RWPE1 (cell line): ENCODE measurements around the gene MGAT5.

Experiments
- CTCF ChIA-PET: fragments of 350-600 bp; sonication (Branson Sonifier 250); formaldehyde crosslinking; extraction: SDS; loops from one replicate; lab custom pipeline; 2021; lab: Yijun Ruan, JAX
- POLR2A ChIA-PET: fragments of 400-600 bp; formaldehyde crosslinking; extraction: SDS; loops from one replicate; lab custom pipeline; 2020; ENCODE audit warnings: antibody characterized with exemption; ENCODE audit not compliant: low non-redundant PET; lab: Yijun Ruan, JAX
- DNase-seq: peaks from one replicate; pipeline ENCODE4 v3.0.0; 2012; ENCODE audit warnings: low spot score
- H3K27ac ChIP-seq: fragments of 450-650 bp; 2 replicates; pipeline ENCODE4 v1.5.1; 2017
- CTCF ChIP-seq: fragments of 450-650 bp; conservative IDR thresholded peaks from 2 replicates; pipeline ENCODE4 v1.5.1; 2017; ENCODE audit warnings: low read depth, mild to moderate bottlenecking

MGAT5 gene

GRCh38 chr2:134460583-134460998, 206.7 kb downstream of the MGAT5 start:
- no peak overlapping the region for H3K27ac ChIP-seq
- peak; percentile 67 for DNase-seq
- peak; percentile 66 for TF ChIP-seq CTCF
- POLR2A ChIA-PET = no interaction called here
- CTCF ChIA-PET = interaction anchor here (0.5 to 1.3 kb wide), 11 partner anchors 9 to 1070 kb away, joined by 3 to 6 read pairs (median 4); no protein-coding TSS in a partner anchor

DNA sequence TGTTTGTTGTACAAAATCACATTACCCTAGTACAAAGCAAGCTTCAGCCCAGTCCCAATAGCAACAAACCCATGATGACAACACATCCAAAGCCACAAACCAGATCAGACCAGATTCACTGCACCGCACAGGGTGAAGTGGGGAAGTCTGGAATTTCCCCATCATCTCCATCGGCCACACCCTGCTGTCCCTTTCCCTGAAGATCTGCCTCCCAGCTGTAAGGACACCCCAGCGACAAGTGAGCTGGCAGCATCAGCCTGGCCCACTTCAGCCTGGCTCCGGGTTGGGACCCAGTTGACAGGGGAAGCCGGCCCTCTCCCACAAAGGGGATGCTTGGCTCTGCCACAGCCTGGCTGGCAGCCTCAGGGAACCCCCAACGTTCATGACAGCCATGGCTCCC, 207.6 kb downstream of the MGAT5 start:
- no peak overlapping the region for H3K27ac ChIP-seq
- POLR2A ChIA-PET = no interaction called here
- no peak for TF ChIP-seq CTCF
- DNase-seq = no peak
- CTCF ChIA-PET = no interaction called here

DNA sequence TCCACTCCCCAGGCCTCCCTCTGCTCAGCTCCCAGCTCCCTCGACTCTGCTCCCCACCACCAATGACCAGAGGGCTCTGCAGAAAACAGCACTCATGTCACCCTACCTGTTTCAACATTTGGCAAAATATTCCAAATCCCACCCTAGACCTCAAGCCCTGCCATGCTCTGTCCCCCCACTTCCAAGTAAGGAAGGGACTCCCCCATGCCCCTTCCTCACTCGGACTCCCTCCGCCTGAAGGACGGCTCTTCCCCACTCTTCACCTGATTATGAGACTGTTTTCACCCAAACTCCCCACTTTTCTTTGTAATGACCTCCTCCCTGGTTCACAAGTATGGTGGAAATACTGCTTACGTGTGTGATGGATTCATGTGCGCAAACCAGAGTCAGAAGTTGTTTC, 208.4 kb downstream of the MGAT5 start:
- no peak overlapping the region for H3K27ac ChIP-seq
- ChIA-PET POLR2A (no interaction called here), CTCF (no interaction called here)
- no peak for TF ChIP-seq CTCF
- no peak for DNase-seq

GRCh38 chr2:134462791-134463698, 209.2 kb downstream of the MGAT5 start:
- ChIA-PET CTCF (no interaction called here), POLR2A (no interaction called here)
- DNase-seq = no peak
- TF ChIP-seq CTCF = no peak
- H3K27ac ChIP-seq = no peak overlapping the region

GRCh38 chr2:134463699-134464022, 209.8 kb downstream of the MGAT5 start:
- TF ChIP-seq CTCF = no peak
- ChIA-PET POLR2A (no interaction called here), CTCF (no interaction called here)
- DNase-seq = no peak
- H3K27ac ChIP-seq = no peak overlapping the region

DNA sequence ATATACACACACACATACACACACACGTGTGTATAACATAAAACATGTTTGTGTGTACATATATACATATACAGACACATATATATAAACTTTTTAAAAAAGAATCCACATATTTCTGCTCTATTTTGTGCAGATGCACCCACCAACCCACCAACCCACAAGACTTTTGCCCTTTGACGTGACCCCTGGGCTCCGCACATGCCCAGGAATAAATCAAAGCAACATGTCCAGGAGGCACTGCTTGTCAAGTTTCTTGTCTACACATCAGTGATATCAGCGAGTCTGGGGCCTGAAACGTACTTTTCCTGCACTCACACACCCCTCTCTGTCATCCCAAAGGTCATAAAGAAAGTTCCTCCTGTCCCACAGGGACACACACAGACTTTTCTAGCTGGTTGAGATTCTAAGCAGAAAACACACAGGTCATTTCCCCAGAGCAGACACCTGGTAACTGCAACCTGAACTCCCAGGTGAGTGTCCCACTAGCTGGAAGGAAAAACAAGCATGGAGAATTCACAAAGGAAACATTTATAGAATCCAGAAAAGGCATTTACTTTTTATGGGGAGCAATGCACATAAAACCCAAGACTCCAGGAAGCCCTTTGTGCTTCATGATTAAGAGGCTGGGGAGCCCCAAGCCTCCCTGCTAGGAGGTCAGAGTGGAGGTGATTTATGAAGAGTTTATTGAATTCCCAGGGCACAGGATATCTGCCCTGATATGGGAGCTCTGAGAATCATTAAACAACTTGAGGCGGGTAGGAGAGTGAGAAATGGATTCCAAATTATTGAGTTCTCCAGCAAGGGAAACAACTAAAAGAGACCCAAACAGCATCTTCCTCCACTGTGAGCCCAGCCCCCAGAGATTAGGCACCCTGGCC, 211.6 kb downstream of the MGAT5 start:
- DNase-seq = no peak
- ChIA-PET CTCF (interaction anchor here (0.6 kb wide), 1 partner anchor 194 kb away, joined by 3 read pairs; no protein-coding TSS in a partner anchor), POLR2A (no interaction called here)
- no peak for TF ChIP-seq CTCF
- no peak overlapping the region for H3K27ac ChIP-seq
